Adrenal gland (tissue), 12 donors: ENCODE measurements around the gene FBXL7. TPM values are rescaled to one million over a fixed set of nuclear protein-coding genes. Genes with fewer than 3 reads are reported as not detected.

ENCODE experiments used
- DNase-seq, 7 donors: peaks; one replicate each; pipeline ENCODE4 v3.0.0-alpha.2; 2019 to 2020
- H3K27ac ChIP-seq, 5 donors: fragments of 200-600 bp; sonication (generic) in 4 of 5; 1 replicate in 3 of 5; 2 replicates in 2 of 5; pipeline versions ENCODE4 v1.5.1 to v1.8.0; 2016 to 2020; ENCODE audit warnings: mild to moderate bottlenecking in 1 of 5
- H3K27me3 ChIP-seq: fragments of 200-600 bp; 2 replicates; pipeline ENCODE4 v1.8.0; 2021
- H3K36me3 ChIP-seq, 2 donors: fragments of 200-600 bp; replicated peaks in 1 of 2; 1 replicate in 1 of 2; 2 replicates in 1 of 2; pipeline versions ENCODE4 v1.5.1 to v1.8.0; 2018 to 2022
- H3K4me1 ChIP-seq, 2 donors: fragments of 200-600 bp; replicated peaks in 1 of 2; 1 replicate in 1 of 2; 2 replicates in 1 of 2; pipeline versions ENCODE4 v1.5.1 to v1.8.0; 2018 to 2021
- H3K4me3 ChIP-seq, 4 donors: fragments of 200-600 bp; sonication (generic) in 3 of 4; one replicate each; pipeline ENCODE4 v1.5.1; 2016 to 2018
- H3K9me3 ChIP-seq, 3 donors: fragments of 200-600 bp; sonication (generic) in 1 of 3; replicated peaks in 1 of 3; 1 replicate in 2 of 3; 2 replicates in 1 of 3; pipeline versions ENCODE4 v1.5.1 to v1.8.0; 2016 to 2021
- CTCF ChIP-seq, 6 experiments: fragments of 450-650 bp in 4 of 6; fragments of 200-600 bp in 2 of 6; sonication (generic) in 1 of 6; IDR thresholded peaks; 1 replicate in 5 of 6; 2 replicates in 1 of 6; pipeline versions ENCODE4 v1.5.1 to v1.8.0; 2016 to 2021; ENCODE audit warnings: antibody characterized with exemption in 6 of 6, mild to moderate bottlenecking in 2 of 6, moderate library complexity in 1 of 6
- POLR2A ChIP-seq, 2 donors: fragments of 450-650 bp; IDR thresholded peaks; one replicate each; pipeline ENCODE4 v1.6.1; 2017; ENCODE audit warnings: antibody characterized with exemption in 2 of 2, mild to moderate bottlenecking in 2 of 2, moderate library complexity in 1 of 2
- WGBS, 4 donors: extraction: QIAGEN DNeasy Blood & Tissue Kit in 2 of 4; methylation state at CpG; one replicate each; pipeline versions ENCODE4 v1.1.5 to v1.1.7; 2013 to 2017; 5-methylcytosine and 5-hydroxymethylcytosine counted together
- intact Hi-C, 2 donors: fragments of 100-400 bp; cut with DNase I; formaldehyde crosslinking; loops; one replicate each; pipeline versions ENCODE4 v1.14.1 to v1.15.0; 2022 to 2023
- polyA plus RNA-seq, 3 donors: library from polyadenylated mRNA; stranded (reverse); fragments of 200-250 nt in 2 of 3; fragments of 350-450 nt in 1 of 3; fragmentation: Illumina TruSeq in 1 of 3; extraction: RNeasy Lipid Tissue Mini Kit (QIAGEN cat#74804) in 1 of 3; gene quantifications; one replicate each; pipeline ENCODE4 v1.2.3, GENCODE V29; 2013 to 2014
- total RNA-seq, 9 donors: library from RNA; depleted of rRNA in 4 of 9; stranded (reverse); fragments of >200 nt in 4 of 9; fragments of 120-200 nt in 1 of 9; fragmentation: NEBNext Ultra II Directional in 1 of 9; extraction: Animal tissue kit (Norgen Biotek cat#: 25700) in 1 of 9; gene quantifications; one replicate each; pipeline versions ENCODE4 v1.1.0 to v1.2.4, GENCODE V29; 2013 to 2023
- donor health status: healthy with polysubstance abuse.
- donor health status: Bipolar disorder and iron deficiency.
- donor health status: DM: yes; HTN: yes; CAD: no.
- donor health status: DM: no; HTN: no; CAD: no.
- donor health status: DM: no; HTN: no; CAD: no.
- donor health status: DM: yes; HTN: yes; CAD: no.

Gene FBXL7
- total and polyA plus RNA-seq, 12 donors = 22.6 to 59.1 (median 34.0) TPM

DNA sequence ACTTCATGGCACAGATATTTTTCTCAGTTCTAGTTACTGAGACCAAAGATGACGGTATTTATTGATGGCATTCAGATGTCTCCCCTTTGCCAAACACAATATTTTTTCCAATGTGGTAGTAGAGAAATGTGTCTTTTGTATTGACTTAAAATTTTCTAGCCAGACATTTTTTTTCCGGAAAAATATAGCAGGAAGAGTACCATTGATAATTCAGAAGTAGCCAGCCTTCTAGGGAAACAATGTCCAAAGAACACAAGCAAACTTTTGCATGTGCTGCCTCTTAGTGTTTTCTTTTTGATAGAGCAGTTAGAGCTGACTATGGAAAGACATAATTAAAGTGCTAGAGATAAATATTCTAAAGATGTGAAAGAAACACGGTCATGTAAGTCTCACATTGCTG, 448.2 kb downstream of the FBXL7 start:
- no peak for TF ChIP-seq POLR2A (IDR thresholded peaks at IDR 0.05)
- no peak for TF ChIP-seq CTCF (IDR thresholded peaks at IDR 0.05)

DNA sequence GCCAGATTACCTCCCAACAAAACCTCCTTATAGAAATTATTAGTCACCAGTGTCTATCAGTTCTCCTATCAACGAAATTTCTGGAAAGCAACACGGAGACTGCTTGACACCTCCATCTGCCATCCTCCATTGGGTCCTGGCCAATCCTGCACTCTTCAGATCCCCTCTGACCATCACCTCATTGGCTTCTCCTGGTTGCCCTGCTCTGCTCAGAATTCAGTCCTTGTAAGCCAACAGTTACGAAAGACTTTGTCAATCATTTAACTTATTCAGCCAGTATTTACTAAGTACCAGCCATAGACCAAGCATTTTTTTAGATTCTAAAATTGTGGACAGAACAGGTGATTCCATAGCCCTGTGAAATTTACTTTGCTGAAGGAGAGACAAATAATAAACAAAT, 451.1 kb downstream of the FBXL7 start:
- H3K4me3 ChIP-seq = no peak overlapping the region
- TF ChIP-seq POLR2A (IDR thresholded peaks at IDR 0.05) (no peak), CTCF (IDR thresholded peaks at IDR 0.05) (no peak)
- 87 to 95% (median 95%) methylated on average over 3 of the region's 3 CpGs for WGBS, 4 donors
- intact Hi-C loops = no loop called here
- no peaks in the 10 kb centered on the region for H3K36me3 ChIP-seq
- H3K27ac ChIP-seq = no peak overlapping the region
- no peaks in the 10 kb centered on the region for H3K4me1 ChIP-seq
- no peak for DNase-seq
- H3K27me3 ChIP-seq = no peaks in the 10 kb centered on the region
- H3K9me3 ChIP-seq = no peaks in the 10 kb centered on the region

More for the DNA sequence above, 448.2 kb downstream of the FBXL7 start:
- Histone ChIP-seq H3K9me3 (no peaks in the 10 kb centered on the region), H3K4me1 (no peaks in the 10 kb centered on the region), H3K27me3 (no peaks in the 10 kb centered on the region), H3K4me3 (no peak overlapping the region), H3K27ac (no peak overlapping the region), H3K36me3 (no peaks in the 10 kb centered on the region)
- intact Hi-C loops = no loop called here
- DNase-seq = no peak
- WGBS, 4 donors = 70 to 77% (median 76%) methylated on average over 3 of the region's 3 CpGs

DNA sequence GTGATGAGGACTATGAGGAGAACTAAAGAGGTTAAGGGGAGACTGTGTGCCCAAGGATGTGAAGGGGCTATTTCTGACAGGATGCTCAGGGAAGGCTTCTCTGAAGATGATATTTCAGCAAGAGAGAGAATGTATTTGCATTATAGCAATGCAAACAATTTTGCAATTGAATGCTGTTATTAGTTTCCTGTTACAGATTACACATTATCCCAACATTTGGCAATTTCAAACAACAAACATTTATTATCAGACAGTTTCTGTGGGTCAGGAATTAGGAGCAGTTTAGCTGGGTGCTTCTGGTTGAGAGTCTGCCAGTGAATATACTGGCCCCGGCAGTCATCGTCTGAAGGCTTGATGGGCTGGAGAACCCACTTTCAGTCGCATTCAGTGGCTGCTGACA, 451.6 kb downstream of the FBXL7 start:
- no peaks in the 10 kb centered on the region for H3K27me3 ChIP-seq
- no peak for TF ChIP-seq POLR2A (IDR thresholded peaks at IDR 0.05)
- no peak for TF ChIP-seq CTCF (IDR thresholded peaks at IDR 0.05)
- WGBS, 4 donors = 86 to 100% (median 96%) methylated on average over 3 of the region's 3 CpGs
- no peak for DNase-seq
- H3K9me3 ChIP-seq = no peaks in the 10 kb centered on the region
- H3K4me1 ChIP-seq = no peaks in the 10 kb centered on the region
- intact Hi-C loops = no loop called here
- H3K4me3 ChIP-seq = no peak overlapping the region
- no peaks in the 10 kb centered on the region for H3K36me3 ChIP-seq
- H3K27ac ChIP-seq = no peak overlapping the region

DNA sequence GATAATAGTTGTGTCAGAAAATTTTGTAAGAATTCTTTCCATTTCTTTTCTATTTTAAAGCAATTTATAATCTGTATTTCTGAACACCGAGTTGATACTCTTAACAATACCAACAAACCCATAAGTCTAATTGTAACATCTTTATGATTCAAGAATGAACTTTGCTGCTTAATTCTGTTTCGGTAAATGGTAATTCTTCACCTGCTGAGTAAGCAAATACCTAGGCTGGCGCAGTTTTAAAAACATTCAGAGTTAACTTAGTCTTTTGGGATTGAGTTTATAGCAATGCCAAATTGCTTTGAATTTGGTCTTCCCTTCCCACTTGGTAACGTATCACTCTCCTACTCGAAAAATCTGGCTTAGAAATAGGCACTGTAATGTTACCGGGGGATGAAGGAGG, 456.6 kb downstream of the FBXL7 start:
- Histone ChIP-seq H3K4me3 (no peak overlapping the region), H3K9me3 (no peaks in the 10 kb centered on the region), H3K27me3 (no peaks in the 10 kb centered on the region), H3K27ac (no peak overlapping the region), H3K4me1 (no peaks in the 10 kb centered on the region), H3K36me3 (no peaks in the 10 kb centered on the region)
- no peak for DNase-seq
- intact Hi-C loops = no loop called here
- 95 to 96% (median 96%) methylated on average over 6 of the region's 6 CpGs for WGBS, 4 donors
- no peak for TF ChIP-seq CTCF (IDR thresholded peaks at IDR 0.05)
- no peak for TF ChIP-seq POLR2A (IDR thresholded peaks at IDR 0.05)
